HepG2 (cell line): ENCODE results near the gene CAPG. TPM values are rescaled to one million over a fixed set of nuclear protein-coding genes. Genes with fewer than 3 reads are reported as not detected.

ENCODE experiments used
- ATAC-seq: fragments of 200-7000 bp; cut with Tn5 transposase; 3 replicates; pipeline ENCODE4 v1.9.1; 2020; ENCODE audit warnings: mild to moderate bottlenecking, moderate library complexity
- BruUV-seq: library from RNA; stranded (reverse); fragments of 400-500 nt; replicated peaks from 2 replicates; lab custom pipeline; 2021; lab: Mats Ljungman, UMichigan
- CTCF ChIA-PET: fragments of 300-600 bp; formaldehyde crosslinking; extraction: SDS; loops from one replicate; lab custom pipeline; 2021; ENCODE audit warnings: low total read pairs, inconsistent platforms, low intra/inter-chr PET ratio; lab: Yijun Ruan, JAX
- POLR2A ChIA-PET: fragments of 350-600 bp; sonication (Branson Sonifier 250); formaldehyde crosslinking; loops from one replicate; lab custom pipeline; 2020; ENCODE audit warnings: antibody characterized with exemption, inconsistent platforms; lab: Yijun Ruan, JAX
- DNase-seq: peaks from one replicate; pipeline ENCODE4 v3.0.0-alpha.2; 2015; ENCODE audit warnings: low spot score
- FAIRE-seq: peaks from 3 replicates; lab custom pipeline; 2011; peaks lifted over from hg19 to GRCh38; lab: Jason Lieb, UNC
- H2AFZ ChIP-seq: one replicate; pipeline ENCODE4 v1.6.1; 2011; ENCODE audit warnings: low read length, inconsistent platforms
- H3K27ac ChIP-seq: fragments of 300-600 bp; 3 replicates; pipeline ENCODE4 v1.8.0; 2011; ENCODE audit warnings: mixed run types, mild to moderate bottlenecking, mixed read lengths, low read length, inconsistent platforms; ENCODE audit not compliant: insufficient read depth; ENCODE audit errors: extremely low read length
- H3K27me3 ChIP-seq, 2 experiments: fragments of 200-600 bp in 1 of 2; 2 replicates in 1 of 2; 3 replicates in 1 of 2; pipeline versions ENCODE4 v1.6.0 to v1.8.0; 2011; ENCODE audit warnings: low read length in 2 of 2, mild to moderate bottlenecking in 2 of 2, moderate library complexity in 2 of 2, inconsistent platforms in 1 of 2; ENCODE audit not compliant: insufficient read depth in 2 of 2, control insufficient read depth in 1 of 2
- H3K36me3 ChIP-seq, 2 experiments: fragments of 200-600 bp in 1 of 2; replicated peaks in 1 of 2; 2 replicates in 1 of 2; 3 replicates in 1 of 2; pipeline versions ENCODE4 v1.5.1 to v1.8.0; 2011; ENCODE audit warnings: low read length in 2 of 2, inconsistent platforms in 1 of 2; ENCODE audit not compliant: insufficient read depth in 2 of 2, control insufficient read depth in 1 of 2
- H3K4me1 ChIP-seq: 2 replicates; pipeline ENCODE4 v1.5.1; 2012; ENCODE audit warnings: low read length, inconsistent platforms; ENCODE audit not compliant: insufficient read depth
- H3K4me2 ChIP-seq: 2 replicates; pipeline ENCODE4 v1.6.0; 2011; ENCODE audit warnings: low read depth, low read length, inconsistent platforms
- H3K4me3 ChIP-seq, 3 experiments: fragments of 200-600 bp in 1 of 3; sonication (generic), shearing (Covaris generic) in 1 of 3; replicated peaks in 1 of 3; 2 replicates each; pipeline ENCODE4 v1.5.1; 2011 to 2016; ENCODE audit warnings: low read length in 3 of 3, inconsistent platforms in 2 of 3, low read depth in 2 of 3, mild to moderate bottlenecking in 2 of 3, control low read depth in 1 of 3, mixed read lengths in 1 of 3; ENCODE audit not compliant: insufficient read depth in 1 of 3
- H3K79me2 ChIP-seq: one replicate; pipeline ENCODE4 v1.6.1; 2011; ENCODE audit warnings: low read length, inconsistent platforms; ENCODE audit not compliant: insufficient read depth
- H3K9ac ChIP-seq: 2 replicates; pipeline ENCODE4 v1.6.0; 2011; ENCODE audit warnings: mild to moderate bottlenecking, low read depth, low read length, inconsistent platforms; ENCODE audit not compliant: insufficient read depth
- H3K9me3 ChIP-seq: 2 replicates; pipeline ENCODE4 v1.5.1; 2012; ENCODE audit warnings: mild to moderate bottlenecking, low read length
- H4K20me1 ChIP-seq: 2 replicates; pipeline ENCODE4 v1.6.0; 2011; ENCODE audit warnings: inconsistent platforms, mild to moderate bottlenecking, low read length, moderate library complexity; ENCODE audit not compliant: insufficient read depth
- EP300 ChIP-seq, 3 experiments: sonication (generic) in 1 of 3; formaldehyde crosslinking in 1 of 3; IDR thresholded peaks; 2 replicates each; pipeline versions ENCODE4 v1.5.1 to v1.6.1; 2011 to 2020; ENCODE audit warnings: low read depth in 2 of 3, low read length in 2 of 3, borderline replicate concordance in 1 of 3, improper control_type of control experiment in 1 of 3, mild to moderate bottlenecking in 1 of 3, missing genetic modification reagents in 1 of 3, moderate library complexity in 1 of 3
- ETV5 ChIP-seq: IDR thresholded peaks from 2 replicates; pipeline ENCODE4 v1.6.1; 2018; ENCODE audit warnings: missing biosample characterization, missing genetic modification reagents, inconsistent platforms, borderline replicate concordance
- GATAD2A ChIP-seq: IDR thresholded peaks from 2 replicates; pipeline ENCODE4 v1.6.1; 2016
- HNF4A ChIP-seq: sonication (generic); formaldehyde crosslinking; IDR thresholded peaks from 2 replicates; pipeline ENCODE4 v1.4.0; 2020; ENCODE audit warnings: missing genetic modification reagents
- NCOA2 ChIP-seq: sonication (generic); formaldehyde crosslinking; IDR thresholded peaks from 2 replicates; pipeline ENCODE4 v1.8.0; 2022; ENCODE audit warnings: inconsistent platforms
- PPARG ChIP-seq: conservative IDR thresholded peaks from 2 replicates; pipeline ENCODE4 v1.6.1; 2016; ENCODE audit warnings: missing biosample characterization, missing genetic modification reagents
- SALL1 ChIP-seq: sonication (generic); formaldehyde crosslinking; IDR thresholded peaks from 2 replicates; pipeline ENCODE4 v1.8.0; 2022; ENCODE audit warnings: mild to moderate bottlenecking, missing genetic modification reagents
- SOX6 ChIP-seq, 2 experiments: fragments of 450-650 bp in 1 of 2; sonication (generic) in 1 of 2; formaldehyde crosslinking in 1 of 2; IDR thresholded peaks; 2 replicates each; pipeline versions ENCODE4 v1.4.0 to v1.6.1; 2017 to 2020; ENCODE audit warnings: antibody characterized with exemption in 1 of 2, mild to moderate bottlenecking in 1 of 2, missing genetic modification reagents in 1 of 2
- ZBTB7B ChIP-seq: sonication (generic); formaldehyde crosslinking; IDR thresholded peaks from 2 replicates; pipeline ENCODE4 v1.4.0; 2020; ENCODE audit warnings: missing genetic modification reagents
- ZMYM4 ChIP-seq: sonication (generic); formaldehyde crosslinking; IDR thresholded peaks from 2 replicates; pipeline ENCODE4 v1.8.1; 2023; ENCODE audit warnings: mild to moderate bottlenecking, missing genetic modification reagents
- ZNF225 ChIP-seq: sonication (generic); formaldehyde crosslinking; IDR thresholded peaks from 2 replicates; pipeline ENCODE4 v1.4.0; 2020; ENCODE audit warnings: mild to moderate bottlenecking, missing genetic modification reagents
- ZNF660 ChIP-seq: sonication (generic); formaldehyde crosslinking; IDR thresholded peaks from 2 replicates; pipeline ENCODE4 v1.5.1; 2020; ENCODE audit warnings: mild to moderate bottlenecking, low read depth, missing genetic modification reagents, borderline replicate concordance
- ZSCAN25 ChIP-seq: sonication (generic); formaldehyde crosslinking; IDR thresholded peaks from 2 replicates; pipeline ENCODE4 v1.8.0; 2022; ENCODE audit warnings: mild to moderate bottlenecking, missing genetic modification reagents
- WGBS: methylation state at CpG from one replicate; pipeline ENCODE4 v1.1.6; 2017; ENCODE audit warnings: low lambda C conversion rate; 5-methylcytosine and 5-hydroxymethylcytosine counted together
- in situ Hi-C: cut with HindIII; loops from 2 replicates; pipeline ENCODE4 v1.10.0; 2017; ENCODE audit warnings: low pct_unique_long_range_greater_than_20kb; ENCODE audit not compliant: extremely low pct_ligation_motif_present
- intact Hi-C: fragments of 100-400 bp; cut with micrococcal nuclease; formaldehyde crosslinking; loops from one replicate; pipeline ENCODE4 v1.10.0; 2022; ENCODE audit not compliant: unreplicated experiment
- polyA plus RNA-seq, 8 experiments: library from polyadenylated mRNA; depleted of rRNA in 3 of 8; stranded (reverse) in 7 of 8; unstranded in 1 of 8; fragments of >200 nt; fragmentation: Illumina TruSeq in 4 of 8; extraction: Trizol in 4 of 8; gene quantifications; 2 replicates each; pipeline versions ENCODE4 v1.2.1 to v1.2.3, GENCODE V29; 2011 to 2016; ENCODE audit warnings: low read depth in 4 of 8, missing spikeins in 1 of 8, mixed read lengths in 1 of 8; ENCODE audit not compliant: insufficient read depth in 1 of 8
- total RNA-seq, 5 experiments: library from RNA; depleted of rRNA; stranded (reverse); fragments of >200 nt; fragmentation: Illumina TruSeq; extraction: Trizol; gene quantifications; 2 replicates each; pipeline ENCODE4 v1.2.3, GENCODE V29; 2016; ENCODE audit warnings: low read depth in 1 of 5
- TF ChIP-seq, protein P1 (sequence below): sonication (generic); formaldehyde crosslinking; IDR thresholded peaks from 2 replicates; pipeline ENCODE4 v1.5.0; 2020; ENCODE audit warnings: mild to moderate bottlenecking, missing genetic modification reagents, moderate library complexity
- TF ChIP-seq, protein P2 (sequence below): fragments of 450-650 bp; IDR thresholded peaks from 2 replicates; pipeline ENCODE4 v1.6.1; 2017; ENCODE audit warnings: mild to moderate bottlenecking
- TF ChIP-seq, protein P3 (sequence below): sonication (generic); formaldehyde crosslinking; IDR thresholded peaks from 2 replicates; pipeline ENCODE4 v1.4.0; 2020; ENCODE audit warnings: missing genetic modification reagents, borderline replicate concordance

CAPG gene
- total and polyA plus RNA-seq, 2 of the 13 experiments (the other 11 are each of a cell fraction or from before 2014, with no cell fraction given): 12.7 to 18.2 TPM

DNA sequence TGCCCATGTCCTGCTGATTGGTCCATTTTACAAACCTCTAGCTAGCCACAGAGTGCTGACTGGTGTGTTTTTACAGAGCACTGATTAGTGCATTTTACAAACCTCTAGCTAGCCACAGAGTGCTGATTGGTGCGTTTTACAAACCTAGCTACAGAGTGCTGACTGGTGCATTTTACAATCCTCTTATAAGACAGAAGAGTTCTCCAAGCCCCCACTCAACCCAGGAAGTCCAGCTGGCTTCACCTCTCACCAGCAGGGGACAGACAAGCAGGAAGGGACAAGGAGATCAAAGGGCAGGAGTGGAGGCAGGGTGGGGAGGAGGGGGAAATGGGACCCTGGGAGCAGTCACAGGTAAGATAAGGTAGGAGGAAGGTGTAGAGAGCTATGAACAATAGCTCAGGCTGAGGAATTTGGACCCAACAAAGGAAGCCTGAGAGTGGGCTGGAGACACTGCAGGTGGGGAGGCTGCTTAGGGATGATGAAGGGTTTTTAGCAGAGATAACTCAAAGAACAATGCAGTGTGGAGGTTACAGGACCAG, 45.5 kb upstream of the CAPG start:
- Histone ChIP-seq H3K4me3 (no peak overlapping the region), H4K20me1 (no peaks in the 10 kb centered on the region), H3K9ac (no peak overlapping the region), H3K36me3 (no peaks in the 10 kb centered on the region), H3K4me2 (no peak overlapping the region), H2AFZ (no peak overlapping the region), H3K4me1 (peaks cover 61% of the 10 kb centered on the region), H3K9me3 (no peaks in the 10 kb centered on the region), H3K27ac (no peak overlapping the region), H3K27me3 (peaks cover 3 to 20% of the 10 kb centered on the region in 2 experiments; a peak in 4 of 5 replicates), H3K79me2 (no peaks in the 10 kb centered on the region)
- in situ Hi-C loops (no loop called here), intact Hi-C loops (no loop called here)
- BruUV-seq: no TSS peak
- POLR2A ChIA-PET: interaction anchor here (1.0 to 4.8 kb wide), 9 partner anchors 8 to 140 kb away, joined by 5 to 42 read pairs (median 8); partner anchors contain the start of genes MAT2A, RNF181 and SH2D6
- 0% methylated on average over 1 of the region's 1 CpG for WGBS
- peak; percentile 70 for FAIRE-seq
- DNase-seq: peak; percentile 44
- CTCF ChIA-PET: no interaction called here
- ATAC-seq: peak; percentile 52
- TF ChIP-seq ZSCAN25 (CRISPR knock-in tag) (peak; percentile 51; the same call in 1 of the 2 replicates), ZNF660 (no peak), HNF4A (peak; percentile 80), GATAD2A (CRISPR knock-in tag) (peak; percentile 66), SALL1 (CRISPR knock-in tag) (peak; percentile 38; the same call in 1 of the 2 replicates), ZMYM4 (CRISPR knock-in tag) (peak; percentile 73), SOX6 (IDR thresholded peaks at IDR 0.05) (no peak), SOX6 (CRISPR knock-in tag; IDR thresholded peaks at IDR 0.05) (peak; percentile 49; the same call in 1 of the 2 replicates), ETV5 (peak; percentile 55; the same call in 1 of the 2 replicates), ZNF225 (CRISPR knock-in tag) (no peak), ZBTB7B (CRISPR knock-in tag) (peak; percentile 59), PPARG (peak; percentile 57; the same call in 1 of the 2 replicates), NCOA2 (CRISPR knock-in tag) (0 out of 2 replicates have a peak, but pooled peaks have one; percentile 14), EP300 (IDR thresholded peaks at IDR 0.05; ENCODE audit: low read depth in 2 of 2, low read length in 2 of 2) (no peak; a peak in 1 of 4 replicates), EP300 (CRISPR knock-in tag; IDR thresholded peaks at IDR 0.05; ENCODE audit: borderline replicate concordance) (peak; percentile 31; the same call in 1 of the 2 replicates)
- TF ChIP-seq, protein P1, sequence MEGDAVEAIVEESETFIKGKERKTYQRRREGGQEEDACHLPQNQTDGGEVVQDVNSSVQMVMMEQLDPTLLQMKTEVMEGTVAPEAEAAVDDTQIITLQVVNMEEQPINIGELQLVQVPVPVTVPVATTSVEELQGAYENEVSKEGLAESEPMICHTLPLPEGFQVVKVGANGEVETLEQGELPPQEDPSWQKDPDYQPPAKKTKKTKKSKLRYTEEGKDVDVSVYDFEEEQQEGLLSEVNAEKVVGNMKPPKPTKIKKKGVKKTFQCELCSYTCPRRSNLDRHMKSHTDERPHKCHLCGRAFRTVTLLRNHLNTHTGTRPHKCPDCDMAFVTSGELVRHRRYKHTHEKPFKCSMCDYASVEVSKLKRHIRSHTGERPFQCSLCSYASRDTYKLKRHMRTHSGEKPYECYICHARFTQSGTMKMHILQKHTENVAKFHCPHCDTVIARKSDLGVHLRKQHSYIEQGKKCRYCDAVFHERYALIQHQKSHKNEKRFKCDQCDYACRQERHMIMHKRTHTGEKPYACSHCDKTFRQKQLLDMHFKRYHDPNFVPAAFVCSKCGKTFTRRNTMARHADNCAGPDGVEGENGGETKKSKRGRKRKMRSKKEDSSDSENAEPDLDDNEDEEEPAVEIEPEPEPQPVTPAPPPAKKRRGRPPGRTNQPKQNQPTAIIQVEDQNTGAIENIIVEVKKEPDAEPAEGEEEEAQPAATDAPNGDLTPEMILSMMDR (CRISPR knock-in tag): peak; percentile 72
- TF ChIP-seq, protein P2, sequence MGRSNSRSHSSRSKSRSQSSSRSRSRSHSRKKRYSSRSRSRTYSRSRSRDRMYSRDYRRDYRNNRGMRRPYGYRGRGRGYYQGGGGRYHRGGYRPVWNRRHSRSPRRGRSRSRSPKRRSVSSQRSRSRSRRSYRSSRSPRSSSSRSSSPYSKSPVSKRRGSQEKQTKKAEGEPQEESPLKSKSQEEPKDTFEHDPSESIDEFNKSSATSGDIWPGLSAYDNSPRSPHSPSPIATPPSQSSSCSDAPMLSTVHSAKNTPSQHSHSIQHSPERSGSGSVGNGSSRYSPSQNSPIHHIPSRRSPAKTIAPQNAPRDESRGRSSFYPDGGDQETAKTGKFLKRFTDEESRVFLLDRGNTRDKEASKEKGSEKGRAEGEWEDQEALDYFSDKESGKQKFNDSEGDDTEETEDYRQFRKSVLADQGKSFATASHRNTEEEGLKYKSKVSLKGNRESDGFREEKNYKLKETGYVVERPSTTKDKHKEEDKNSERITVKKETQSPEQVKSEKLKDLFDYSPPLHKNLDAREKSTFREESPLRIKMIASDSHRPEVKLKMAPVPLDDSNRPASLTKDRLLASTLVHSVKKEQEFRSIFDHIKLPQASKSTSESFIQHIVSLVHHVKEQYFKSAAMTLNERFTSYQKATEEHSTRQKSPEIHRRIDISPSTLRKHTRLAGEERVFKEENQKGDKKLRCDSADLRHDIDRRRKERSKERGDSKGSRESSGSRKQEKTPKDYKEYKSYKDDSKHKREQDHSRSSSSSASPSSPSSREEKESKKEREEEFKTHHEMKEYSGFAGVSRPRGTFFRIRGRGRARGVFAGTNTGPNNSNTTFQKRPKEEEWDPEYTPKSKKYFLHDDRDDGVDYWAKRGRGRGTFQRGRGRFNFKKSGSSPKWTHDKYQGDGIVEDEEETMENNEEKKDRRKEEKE: no peak
- TF ChIP-seq, protein P3, sequence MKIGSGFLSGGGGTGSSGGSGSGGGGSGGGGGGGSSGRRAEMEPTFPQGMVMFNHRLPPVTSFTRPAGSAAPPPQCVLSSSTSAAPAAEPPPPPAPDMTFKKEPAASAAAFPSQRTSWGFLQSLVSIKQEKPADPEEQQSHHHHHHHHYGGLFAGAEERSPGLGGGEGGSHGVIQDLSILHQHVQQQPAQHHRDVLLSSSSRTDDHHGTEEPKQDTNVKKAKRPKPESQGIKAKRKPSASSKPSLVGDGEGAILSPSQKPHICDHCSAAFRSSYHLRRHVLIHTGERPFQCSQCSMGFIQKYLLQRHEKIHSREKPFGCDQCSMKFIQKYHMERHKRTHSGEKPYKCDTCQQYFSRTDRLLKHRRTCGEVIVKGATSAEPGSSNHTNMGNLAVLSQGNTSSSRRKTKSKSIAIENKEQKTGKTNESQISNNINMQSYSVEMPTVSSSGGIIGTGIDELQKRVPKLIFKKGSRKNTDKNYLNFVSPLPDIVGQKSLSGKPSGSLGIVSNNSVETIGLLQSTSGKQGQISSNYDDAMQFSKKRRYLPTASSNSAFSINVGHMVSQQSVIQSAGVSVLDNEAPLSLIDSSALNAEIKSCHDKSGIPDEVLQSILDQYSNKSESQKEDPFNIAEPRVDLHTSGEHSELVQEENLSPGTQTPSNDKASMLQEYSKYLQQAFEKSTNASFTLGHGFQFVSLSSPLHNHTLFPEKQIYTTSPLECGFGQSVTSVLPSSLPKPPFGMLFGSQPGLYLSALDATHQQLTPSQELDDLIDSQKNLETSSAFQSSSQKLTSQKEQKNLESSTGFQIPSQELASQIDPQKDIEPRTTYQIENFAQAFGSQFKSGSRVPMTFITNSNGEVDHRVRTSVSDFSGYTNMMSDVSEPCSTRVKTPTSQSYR (CRISPR knock-in tag): peak; percentile 78; the same call in 1 of the 2 replicates
